Mucosa of rectum (tissue), 2 donors: ENCODE measurements around the gene SNX33.

ENCODE experiments used
- H3K27ac ChIP-seq, 2 donors: one replicate each; pipeline ENCODE4 v1.7.0; 2013; ENCODE audit warnings: inconsistent platforms in 2 of 2, low read depth in 2 of 2, low read length in 2 of 2
- H3K27me3 ChIP-seq, 2 donors: one replicate each; pipeline ENCODE4 v1.7.0; 2013; ENCODE audit warnings: low read length in 2 of 2; ENCODE audit not compliant: control insufficient read depth in 2 of 2, insufficient read depth in 2 of 2
- H3K36me3 ChIP-seq, 2 donors: one replicate each; pipeline ENCODE4 v1.7.0; 2013; ENCODE audit warnings: low read length in 2 of 2; ENCODE audit not compliant: control insufficient read depth in 2 of 2, insufficient read depth in 2 of 2
- H3K4me1 ChIP-seq, 2 donors: one replicate each; pipeline ENCODE4 v1.7.0; 2013; ENCODE audit warnings: low read length in 2 of 2, mild to moderate bottlenecking in 1 of 2; ENCODE audit not compliant: control insufficient read depth in 2 of 2, insufficient read depth in 2 of 2
- H3K4me3 ChIP-seq, 2 donors: one replicate each; pipeline ENCODE4 v1.7.0; 2013; ENCODE audit warnings: low read length in 2 of 2
- H3K9ac ChIP-seq, 2 donors: one replicate each; pipeline ENCODE4 v1.7.0; 2013; ENCODE audit warnings: low read length in 2 of 2, low read depth in 1 of 2, mild to moderate bottlenecking in 1 of 2
- H3K9me3 ChIP-seq, 2 donors: one replicate each; pipeline ENCODE4 v1.7.0; 2013; ENCODE audit warnings: low read length in 2 of 2; ENCODE audit not compliant: control insufficient read depth in 2 of 2
- donor health status: healthy.
- donor health status: Normal muscosa, but diverticular disease.

The SNX33 gene, protein sequence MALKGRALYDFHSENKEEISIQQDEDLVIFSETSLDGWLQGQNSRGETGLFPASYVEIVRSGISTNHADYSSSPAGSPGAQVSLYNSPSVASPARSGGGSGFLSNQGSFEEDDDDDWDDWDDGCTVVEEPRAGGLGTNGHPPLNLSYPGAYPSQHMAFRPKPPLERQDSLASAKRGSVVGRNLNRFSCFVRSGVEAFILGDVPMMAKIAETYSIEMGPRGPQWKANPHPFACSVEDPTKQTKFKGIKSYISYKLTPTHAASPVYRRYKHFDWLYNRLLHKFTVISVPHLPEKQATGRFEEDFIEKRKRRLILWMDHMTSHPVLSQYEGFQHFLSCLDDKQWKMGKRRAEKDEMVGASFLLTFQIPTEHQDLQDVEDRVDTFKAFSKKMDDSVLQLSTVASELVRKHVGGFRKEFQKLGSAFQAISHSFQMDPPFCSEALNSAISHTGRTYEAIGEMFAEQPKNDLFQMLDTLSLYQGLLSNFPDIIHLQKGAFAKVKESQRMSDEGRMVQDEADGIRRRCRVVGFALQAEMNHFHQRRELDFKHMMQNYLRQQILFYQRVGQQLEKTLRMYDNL

DNA sequence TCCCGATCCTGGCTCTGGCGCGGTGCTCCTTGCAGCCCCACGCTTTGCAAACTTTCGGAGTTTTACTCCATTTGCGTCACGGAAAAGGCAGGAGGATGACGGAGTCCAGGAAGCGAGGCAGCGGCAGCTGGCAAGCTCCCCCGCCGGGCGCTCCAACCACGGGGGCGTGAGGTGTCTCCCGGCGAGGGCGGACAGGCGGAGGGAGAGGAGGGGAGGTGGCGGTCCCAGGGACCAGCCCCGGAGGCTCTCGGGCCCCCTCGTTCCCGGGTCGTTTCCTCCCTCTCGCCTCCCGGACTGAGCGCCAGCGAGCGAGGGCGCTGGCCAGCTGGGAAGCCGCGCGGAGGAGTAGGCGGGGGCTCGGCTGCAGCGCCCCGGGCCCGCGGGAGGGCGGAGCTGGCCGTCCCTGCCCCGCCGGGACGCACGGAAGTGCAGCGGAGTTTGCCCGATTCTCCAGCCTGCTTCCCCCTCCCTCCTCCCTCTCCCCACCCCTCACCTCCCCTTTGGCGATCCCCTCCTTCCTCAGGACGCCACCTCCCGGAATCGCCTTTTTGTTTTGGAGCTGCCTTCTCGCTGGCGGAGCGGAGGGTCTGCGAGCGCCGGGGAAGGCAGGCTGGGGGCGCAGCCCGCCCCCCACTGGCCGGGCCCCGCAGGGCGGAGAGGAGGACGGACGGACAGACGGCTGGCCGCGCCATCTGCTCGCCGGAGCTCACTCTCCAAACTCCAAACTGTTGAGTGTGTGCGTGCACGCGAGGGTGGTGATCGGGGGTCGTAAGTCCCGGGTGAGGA is at the start of gene SNX33:
Gene SNX33, plus strand, starts transcription at position 543 of the 786 bp plus-strand sequence. CDS start 1,191 bp downstream, outside the sequence.
- Histone ChIP-seq H3K4me1 (peaks cover 48 to 49% of the 10 kb centered on the region in 2 donors), H3K36me3 (peaks cover 0 to 14% of the 10 kb centered on the region in 2 donors), H3K9me3 (no peaks in the 10 kb centered on the region), H3K27me3 (no peaks in the 10 kb centered on the region), H3K4me3 (peak within 1 kb of the TSS; percentile 71 to 94), H3K27ac (peak within 1 kb of the TSS; percentile 93), H3K9ac (peak within 1 kb of the TSS; percentile 79 to 97)

GRCh38 chr15:75598361-75598760 is 49.4 kb upstream of the SNX33 start:
- Histone ChIP-seq H3K36me3 (peaks cover 22 to 38% of the 10 kb centered on the region in 2 donors), H3K9ac (no peak overlapping the region), H3K9me3 (no peaks in the 10 kb centered on the region), H3K4me1 (no peaks in the 10 kb centered on the region), H3K27me3 (no peaks in the 10 kb centered on the region), H3K4me3 (no peak overlapping the region), H3K27ac (no peak overlapping the region)

GRCh38 chr15:75599401-75599800 is 48.3 kb upstream of the SNX33 start:
- Histone ChIP-seq H3K36me3 (peaks cover 22 to 36% of the 10 kb centered on the region in 2 donors), H3K27me3 (no peaks in the 10 kb centered on the region), H3K4me3 (no peak overlapping the region), H3K9me3 (no peaks in the 10 kb centered on the region), H3K27ac (peak overlapping the region in 1 of 2 donors; percentile 16), H3K4me1 (no peaks in the 10 kb centered on the region), H3K9ac (no peak overlapping the region)

DNA sequence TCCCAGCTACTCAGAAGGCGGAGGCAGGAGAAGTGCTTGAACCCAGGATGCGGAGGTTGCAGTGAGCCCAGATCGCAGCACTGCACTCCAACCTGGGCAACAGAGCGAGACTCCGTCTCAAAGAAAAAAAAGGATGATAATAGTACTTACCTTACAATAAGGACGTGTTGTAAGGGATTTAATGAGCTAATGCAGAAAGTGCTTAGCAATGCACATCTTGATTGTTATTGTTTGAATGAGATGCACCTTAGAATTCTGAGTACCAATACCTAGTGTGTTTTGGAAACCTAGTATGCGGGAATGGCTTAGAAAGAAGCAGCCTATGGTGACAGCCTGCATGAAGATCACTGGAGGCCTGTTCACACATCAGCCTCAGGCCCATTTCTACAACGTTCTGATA is 41.7 kb upstream of the SNX33 start:
- H3K27me3 ChIP-seq, result no peaks in the 10 kb centered on the region
- H3K9me3 ChIP-seq, result no peaks in the 10 kb centered on the region
- peaks cover 35 to 39% of the 10 kb centered on the region in 2 donors for H3K36me3 ChIP-seq
- H3K4me3 ChIP-seq, result no peak overlapping the region
- H3K4me1 ChIP-seq, result no peaks in the 10 kb centered on the region
- no peak overlapping the region for H3K9ac ChIP-seq
- H3K27ac ChIP-seq, result no peak overlapping the region

DNA sequence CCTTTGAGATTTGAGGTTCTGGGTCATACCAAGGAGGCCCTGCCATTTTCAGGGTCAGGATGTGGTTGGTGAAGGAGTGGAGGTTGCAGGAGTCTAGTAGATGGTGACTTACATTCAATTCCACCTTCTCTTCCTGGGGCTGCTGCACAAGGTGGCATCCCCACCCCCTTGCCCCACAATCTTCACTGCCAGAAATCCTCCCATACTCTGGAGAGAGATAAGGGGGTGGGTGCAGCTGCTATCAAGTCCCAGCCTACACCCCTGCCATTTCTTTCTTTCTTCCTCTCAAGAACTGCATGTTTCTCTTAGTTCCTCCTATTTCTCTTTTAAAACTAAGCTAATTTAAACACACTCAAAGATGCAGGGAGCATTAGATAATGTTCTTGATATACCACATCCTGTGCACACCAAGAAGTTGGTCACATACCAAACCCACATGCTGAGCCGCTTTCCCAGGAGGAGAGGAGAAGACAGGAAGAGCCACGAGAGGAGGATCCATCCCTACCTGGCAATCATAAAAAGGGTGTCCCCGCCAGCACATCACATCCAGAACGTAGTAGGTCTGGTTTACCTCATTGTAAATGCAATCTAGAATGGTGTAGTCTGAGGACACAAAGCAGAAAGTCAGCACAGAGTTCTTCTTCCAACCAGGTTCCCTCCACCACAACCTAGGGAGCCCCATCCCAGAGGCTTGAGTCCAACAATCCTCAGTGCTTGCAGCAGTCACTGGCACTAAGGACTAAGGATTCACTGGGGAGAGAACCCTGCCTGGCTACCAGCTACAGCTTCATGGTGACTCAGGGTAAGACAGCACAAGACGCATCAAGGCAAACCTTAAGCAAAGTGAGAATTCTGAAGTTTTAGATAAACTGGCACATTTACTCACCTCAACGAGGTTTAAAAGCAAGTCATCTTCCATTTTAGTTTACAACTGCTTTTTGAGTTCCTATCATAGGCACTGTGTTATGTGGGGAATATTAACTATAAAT is 40.7 kb upstream of the SNX33 start:
- no peak overlapping the region for H3K4me3 ChIP-seq
- H3K36me3 ChIP-seq, result peaks cover 35 to 38% of the 10 kb centered on the region in 2 donors
- peak overlapping the region in 1 of 2 donors; percentile 41 for H3K27ac ChIP-seq
- H3K27me3 ChIP-seq, result no peaks in the 10 kb centered on the region
- H3K9me3 ChIP-seq, result no peaks in the 10 kb centered on the region
- H3K9ac ChIP-seq, result no peak overlapping the region
- no peaks in the 10 kb centered on the region for H3K4me1 ChIP-seq

DNA sequence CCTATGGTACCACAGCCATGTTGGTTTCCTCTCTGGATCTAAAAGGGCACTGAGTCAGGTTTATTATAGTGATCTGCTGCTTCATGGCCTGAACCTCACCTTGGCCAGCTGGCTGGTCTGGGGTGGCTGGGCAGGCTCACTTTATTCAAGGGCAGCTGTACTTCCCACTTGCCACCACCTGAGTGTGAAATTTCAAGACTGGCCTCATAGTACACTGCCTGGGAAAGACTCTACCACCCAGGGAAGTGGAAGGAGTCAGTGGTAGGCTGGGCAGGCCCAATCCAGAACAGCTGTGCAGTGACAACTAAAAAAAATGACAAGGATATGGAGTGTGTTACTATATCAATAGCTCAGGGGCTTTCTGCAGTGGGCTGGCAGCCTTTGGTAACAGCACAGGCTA is 30.9 kb upstream of the SNX33 start:
- H3K27ac ChIP-seq, result no peak overlapping the region
- H3K9ac ChIP-seq, result no peak overlapping the region
- no peak overlapping the region for H3K4me3 ChIP-seq
- H3K4me1 ChIP-seq, result peaks cover 0 to 8% of the 10 kb centered on the region in 2 donors
- no peaks in the 10 kb centered on the region for H3K27me3 ChIP-seq
- H3K36me3 ChIP-seq, result peaks cover 21 to 46% of the 10 kb centered on the region in 2 donors
- no peaks in the 10 kb centered on the region for H3K9me3 ChIP-seq

DNA sequence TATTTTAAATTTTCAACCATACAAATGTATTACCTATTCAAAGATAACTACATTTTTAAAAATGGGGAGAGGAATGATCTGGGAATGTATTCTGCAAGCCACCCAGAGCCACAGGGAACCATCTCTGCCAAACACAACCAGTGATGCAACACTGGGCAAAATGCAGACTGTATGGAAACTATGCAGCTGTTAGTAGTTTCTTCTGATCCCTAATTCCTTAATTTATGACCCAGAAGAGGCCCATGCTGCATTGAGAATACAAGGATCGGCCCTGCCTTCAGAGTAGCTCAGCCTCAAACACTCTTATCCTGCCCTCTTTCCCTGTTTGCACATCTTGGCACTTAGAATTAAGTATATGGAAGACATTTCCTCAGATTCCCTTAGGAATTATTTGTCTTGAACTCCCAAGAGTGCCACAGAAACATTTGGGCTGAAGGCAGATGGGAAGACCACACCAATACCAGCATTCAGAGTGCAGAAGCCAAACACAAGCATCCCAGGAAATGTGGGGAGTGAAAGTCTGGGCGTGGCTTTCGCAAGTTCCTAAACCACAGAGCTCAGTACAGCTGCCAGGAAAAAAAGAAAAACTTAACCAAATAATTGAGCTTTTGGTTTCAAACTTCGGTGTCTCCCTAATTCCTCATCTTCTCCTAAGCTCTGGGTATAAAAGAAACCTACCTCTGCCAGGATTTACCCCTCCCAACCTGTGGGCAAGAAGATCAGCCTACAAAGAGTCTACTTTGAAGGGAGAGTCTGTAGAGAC is 27.5 kb upstream of the SNX33 start:
- H3K36me3 ChIP-seq, result peaks cover 14 to 27% of the 10 kb centered on the region in 2 donors
- no peaks in the 10 kb centered on the region for H3K27me3 ChIP-seq
- peak overlapping the region in 1 of 2 donors; percentile 45 for H3K4me3 ChIP-seq
- peak overlapping the region; percentile 53 to 61 for H3K27ac ChIP-seq
- H3K9me3 ChIP-seq, result no peaks in the 10 kb centered on the region
- no peak overlapping the region for H3K9ac ChIP-seq
- peaks cover 0 to 8% of the 10 kb centered on the region in 2 donors for H3K4me1 ChIP-seq

- peaks cover 11 to 24% of the 10 kb centered on the region in 2 donors for H3K36me3 ChIP-seq
- H3K4me3 ChIP-seq, result peak overlapping the region in 1 of 2 donors; percentile 45
- H3K27me3 ChIP-seq, result no peaks in the 10 kb centered on the region
- no peaks in the 10 kb centered on the region for H3K9me3 ChIP-seq
- peaks cover 1 to 9% of the 10 kb centered on the region in 2 donors for H3K4me1 ChIP-seq
- no peak overlapping the region for H3K9ac ChIP-seq
- H3K27ac ChIP-seq, result peak overlapping the region; percentile 61 to 64
These were observed 26.8 kb upstream of the SNX33 start for GRCh38 chr15:75620841-75621391.
